Nasal cavity respiratory epithelium epithelial cell of viscerocranial mucosa (primary cell): ENCODE measurements around the gene UCP3. TPM values are rescaled to one million over a fixed set of nuclear protein-coding genes. Genes with fewer than 3 reads are reported as not detected.

Experiments
- total RNA-seq: library from RNA; depleted of rRNA; stranded (reverse); fragments of >200 nt; gene quantifications from 2 replicates; pipeline ENCODE4 v1.2.3, GENCODE V29; 2014

Gene UCP3, protein sequence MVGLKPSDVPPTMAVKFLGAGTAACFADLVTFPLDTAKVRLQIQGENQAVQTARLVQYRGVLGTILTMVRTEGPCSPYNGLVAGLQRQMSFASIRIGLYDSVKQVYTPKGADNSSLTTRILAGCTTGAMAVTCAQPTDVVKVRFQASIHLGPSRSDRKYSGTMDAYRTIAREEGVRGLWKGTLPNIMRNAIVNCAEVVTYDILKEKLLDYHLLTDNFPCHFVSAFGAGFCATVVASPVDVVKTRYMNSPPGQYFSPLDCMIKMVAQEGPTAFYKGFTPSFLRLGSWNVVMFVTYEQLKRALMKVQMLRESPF
- 0.93 TPM in 1 of 2 replicates, not detected in the other for total RNA-seq

DNA sequence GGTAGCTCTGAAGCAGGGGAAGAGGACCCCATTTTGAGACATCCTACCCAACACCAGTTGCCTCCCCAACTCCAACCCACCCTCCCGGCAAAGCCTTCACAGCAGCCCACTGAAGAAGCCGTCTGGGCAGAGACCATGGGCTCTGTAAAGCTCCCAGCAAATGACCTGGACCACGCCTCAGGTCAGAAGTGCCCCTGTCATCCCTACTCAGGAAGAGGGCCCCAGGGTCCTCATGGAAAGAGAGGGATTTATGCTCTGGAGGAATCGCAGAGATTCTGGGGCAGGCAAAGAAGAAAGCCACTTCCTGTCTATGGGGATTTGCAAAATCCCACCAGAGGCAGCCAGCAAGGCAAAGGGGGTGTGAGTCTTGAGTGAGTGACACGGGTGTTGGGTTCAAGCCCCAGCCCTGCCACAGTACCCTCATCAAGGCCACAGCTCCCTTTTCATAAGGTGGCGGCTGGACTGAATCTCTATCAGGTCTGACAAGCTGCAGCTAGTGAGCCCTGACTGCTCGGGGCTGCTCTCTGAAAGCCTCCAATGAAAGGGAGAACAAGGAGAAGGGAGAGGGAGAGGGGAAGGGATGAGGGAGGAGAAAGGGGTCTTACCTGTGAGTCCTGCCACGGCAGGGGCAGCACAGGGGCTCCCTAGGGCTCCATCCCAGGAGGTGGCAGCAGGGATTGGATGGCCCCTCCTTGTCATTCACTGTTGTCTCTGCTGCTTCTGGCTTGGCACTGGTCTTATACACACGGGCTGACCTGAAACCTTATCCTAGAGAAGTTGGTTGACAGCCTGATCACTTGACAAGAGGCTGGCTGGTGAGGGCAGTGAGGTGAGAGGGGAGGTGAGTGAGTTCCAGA is at the start of gene UCP3:
TSS of gene UCP3 (minus strand) at position 713 of the 857 bp plus-strand sequence. CDS start 2,043 bp downstream, outside the sequence.

DNA sequence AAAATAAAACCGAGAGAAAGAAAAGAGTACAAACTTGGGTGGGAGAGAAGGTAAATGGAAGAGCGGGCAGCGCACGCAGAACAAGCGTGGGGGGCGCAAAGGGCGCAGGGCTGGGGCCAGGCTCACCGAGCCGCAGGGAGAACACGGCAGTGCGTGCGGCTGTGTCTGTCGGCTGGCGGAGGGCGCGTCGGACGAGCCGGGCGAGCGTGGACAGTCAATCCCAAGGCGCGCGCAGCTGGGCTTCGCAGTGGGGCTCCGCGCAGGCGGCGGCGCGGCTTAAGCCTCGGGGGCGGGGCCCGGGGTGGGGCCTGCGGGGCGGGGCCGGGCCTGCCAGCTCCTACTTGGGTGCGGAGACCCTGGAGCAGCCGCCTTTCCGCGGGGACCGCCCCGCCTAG is 26.3 kb downstream of the UCP3 start, which contains the start of gene UCP2:
TSS of gene UCP2 (minus strand) at position 249 of the 395 bp plus-strand sequence. CDS start 4,465 bp downstream, outside the sequence.

DNA sequence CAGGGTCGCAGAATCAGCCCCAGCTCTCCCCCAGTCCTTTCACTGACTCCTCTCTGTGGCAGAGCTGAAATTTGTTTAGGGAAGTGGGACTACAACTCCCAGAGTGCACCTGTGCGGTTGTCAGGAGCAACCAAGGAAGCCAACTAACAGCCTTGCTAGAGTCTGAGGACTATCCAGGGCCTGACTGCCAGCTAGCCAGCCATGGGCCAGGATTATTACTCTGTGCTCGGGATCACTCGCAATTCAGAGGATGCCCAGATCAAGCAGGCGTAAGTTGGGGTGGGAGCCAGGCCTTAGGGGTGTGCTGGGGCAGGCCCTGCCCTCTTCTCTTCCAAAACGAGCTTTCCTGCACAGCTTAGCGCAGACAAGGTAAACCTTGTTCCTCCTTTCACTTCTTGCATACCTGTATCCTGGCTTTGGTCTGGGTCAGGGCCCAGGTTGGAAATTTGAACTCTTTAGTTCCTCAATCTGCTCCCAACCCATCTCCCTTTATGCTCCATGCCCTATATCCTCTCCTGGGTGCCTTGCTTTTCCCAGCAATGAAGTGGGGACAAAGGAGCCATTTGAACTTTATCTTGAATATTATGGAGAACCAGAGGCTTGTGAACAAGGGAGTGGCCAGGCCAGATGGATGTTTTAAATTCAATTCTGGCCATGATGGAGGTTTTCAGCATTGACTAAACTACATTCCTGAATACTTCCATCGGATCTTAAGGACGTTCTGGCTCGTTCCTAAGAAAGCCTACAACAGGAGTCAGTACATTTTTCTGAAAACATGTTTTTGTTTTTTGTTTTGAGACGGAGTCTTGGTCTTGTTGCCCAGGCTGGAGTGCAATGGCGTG is 57.8 kb downstream of the UCP3 start, which contains the start of gene DNAJB13:
TSS of gene DNAJB13 (plus strand) at position 158 of the 842 bp plus-strand sequence. CDS start at position 202, 44 bp downstream.

Other genes with a start within 250 kb of the UCP3 start
- 247 and 294 TPM in 2 replicates for gene RAB6A, start 248.0 kb downstream of the UCP3 start, total RNA-seq
- 29.3 and 41.0 TPM in 2 replicates for gene MRPL48, start 221.2 kb downstream of the UCP3 start, total RNA-seq
- 45.1 and 81.7 TPM in 2 replicates for gene COA4, start 132.2 kb downstream of the UCP3 start, total RNA-seq
- 12.6 and 16.3 TPM in 2 replicates for gene PAAF1, start 132.1 kb downstream of the UCP3 start, total RNA-seq
- gene DNAJB13, start 58.1 kb downstream of the UCP3 start, total RNA-seq, result 0.43 TPM in 1 of 2 replicates, not detected in the other
- gene UCP2, start 26.2 kb downstream of the UCP3 start, total RNA-seq, result 0.34 and 3.3 TPM in 2 replicates
- gene C2CD3, start 161.9 kb upstream of the UCP3 start, total RNA-seq, result 5.5 and 12.4 TPM in 2 replicates
- 20.2 and 39.7 TPM in 2 replicates for gene PPME1, start 162.2 kb upstream of the UCP3 start, total RNA-seq